ENCODE data around the gene TMEM225.
"Not testable (repeated sequence)": the region's sequence is repeated elsewhere in the genome, so short reads cannot be mapped to it uniquely, and the experiment has no call there.

TMEM225 gene

GRCh38 chr11:123885570-123885969 lies at the start of gene TMEM225:
TSS of gene TMEM225 (minus strand) at chr11:123885670. CDS start at chr11:123885425, 245 bp downstream.
- H3K4me3 ChIP-seq (ENCODE audit: low read depth, low read length): no peak within 1 kb of the TSS

- H3K4me3 ChIP-seq (ENCODE audit: low read depth, low read length): no peak overlapping the region
These were observed 38.6 kb upstream of the TMEM225 start for GRCh38 chr11:123924027-123924426.

- no peak overlapping the region for H3K4me3 ChIP-seq (ENCODE audit: low read depth, low read length)
These were observed 35.5 kb upstream of the TMEM225 start for GRCh38 chr11:123920943-123921342.

- no peak overlapping the region for H3K4me3 ChIP-seq (ENCODE audit: low read depth, low read length)
These were observed 20.4 kb upstream of the TMEM225 start for GRCh38 chr11:123905826-123906225.

GRCh38 chr11:123904932-123905331 lies 19.5 kb upstream of the TMEM225 start:
- no peak overlapping the region for H3K4me3 ChIP-seq (ENCODE audit: low read depth, low read length)

- H3K4me3 ChIP-seq (ENCODE audit: low read depth, low read length): no peak overlapping the region
These were observed 18.5 kb upstream of the TMEM225 start for GRCh38 chr11:123903932-123904331.

GRCh38 chr11:123901867-123902266 lies 16.4 kb upstream of the TMEM225 start, which contains the start of gene OR8D4:
TSS of gene OR8D4 (plus strand) at chr11:123902167. CDS start at chr11:123906432, 4,265 bp downstream.
- H3K4me3 ChIP-seq (ENCODE audit: low read depth, low read length): no peak within 1 kb of the TSS

- no peak overlapping the region for H3K4me3 ChIP-seq (ENCODE audit: low read depth, low read length)
These were observed 14.3 kb upstream of the TMEM225 start for GRCh38 chr11:123899792-123900191.

GRCh38 chr11:123892031-123892430 lies 6.6 kb upstream of the TMEM225 start:
- no peak overlapping the region for H3K4me3 ChIP-seq (ENCODE audit: low read depth, low read length)

GRCh38 chr11:123880912-123881311 lies 4.6 kb downstream of the TMEM225 start:
- H3K4me3 ChIP-seq (ENCODE audit: low read depth, low read length): no peak overlapping the region

GRCh38 chr11:123867795-123868194 lies 17.7 kb downstream of the TMEM225 start:
- not testable (repeated sequence) for H3K4me3 ChIP-seq (ENCODE audit: low read depth, low read length)

GRCh38 chr11:123865293-123865692 lies 20.2 kb downstream of the TMEM225 start:
- not testable (repeated sequence) for H3K4me3 ChIP-seq (ENCODE audit: low read depth, low read length)

GRCh38 chr11:123859731-123860130 lies 25.7 kb downstream of the TMEM225 start:
- H3K4me3 ChIP-seq (ENCODE audit: low read depth, low read length): no peak overlapping the region

- H3K4me3 ChIP-seq (ENCODE audit: low read depth, low read length): no peak overlapping the region
These were observed 29.0 kb downstream of the TMEM225 start for GRCh38 chr11:123856444-123856843.

- H3K4me3 ChIP-seq (ENCODE audit: low read depth, low read length): no peak overlapping the region
These were observed 32.4 kb downstream of the TMEM225 start for GRCh38 chr11:123853038-123853437.

GRCh38 chr11:123852321-123852720 lies 33.1 kb downstream of the TMEM225 start:
- H3K4me3 ChIP-seq (ENCODE audit: low read depth, low read length): no peak overlapping the region

- H3K4me3 ChIP-seq (ENCODE audit: low read depth, low read length): no peak overlapping the region
These were observed 34.4 kb downstream of the TMEM225 start for GRCh38 chr11:123851110-123851509.

GRCh38 chr11:123841174-123841573 lies 44.3 kb downstream of the TMEM225 start:
- no peak overlapping the region for H3K4me3 ChIP-seq (ENCODE audit: low read depth, low read length)

GRCh38 chr11:123839131-123839530 lies 46.3 kb downstream of the TMEM225 start:
- no peak overlapping the region for H3K4me3 ChIP-seq (ENCODE audit: low read depth, low read length)

- H3K4me3 ChIP-seq (ENCODE audit: low read depth, low read length): no peak overlapping the region
These were observed 46.8 kb downstream of the TMEM225 start for GRCh38 chr11:123838659-123839058.

GRCh38 chr11:123838199-123838598 lies 47.3 kb downstream of the TMEM225 start:
- H3K4me3 ChIP-seq (ENCODE audit: low read depth, low read length): no peak overlapping the region

- no peak overlapping the region for H3K4me3 ChIP-seq (ENCODE audit: low read depth, low read length)
These were observed 52.4 kb downstream of the TMEM225 start for GRCh38 chr11:123833095-123833494.

Measured in iPS-11a (cell line).